ENCODE results near the gene SHROOM4.

The SHROOM4 gene

DNA sequence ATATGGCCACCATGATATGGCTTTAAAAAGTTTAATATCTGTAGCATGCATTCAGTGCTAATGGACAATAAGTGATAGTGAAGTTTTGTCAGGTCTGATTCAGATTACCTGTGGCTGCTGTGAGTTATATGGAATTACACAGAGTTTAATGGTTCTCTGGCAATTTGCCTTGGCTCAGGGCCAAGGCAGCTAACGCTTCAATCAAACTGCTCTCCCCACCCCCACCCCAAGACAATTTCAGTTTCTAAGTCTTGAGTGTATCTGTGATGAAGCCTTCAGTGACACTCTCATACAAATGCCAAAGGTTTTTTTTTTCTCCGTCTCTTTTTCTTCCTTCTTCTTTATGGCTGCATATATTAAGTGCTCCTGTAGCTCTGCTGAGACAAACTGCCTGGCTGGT lies 106.6 kb downstream of the SHROOM4 start:
- no peak for DNase-seq

DNA sequence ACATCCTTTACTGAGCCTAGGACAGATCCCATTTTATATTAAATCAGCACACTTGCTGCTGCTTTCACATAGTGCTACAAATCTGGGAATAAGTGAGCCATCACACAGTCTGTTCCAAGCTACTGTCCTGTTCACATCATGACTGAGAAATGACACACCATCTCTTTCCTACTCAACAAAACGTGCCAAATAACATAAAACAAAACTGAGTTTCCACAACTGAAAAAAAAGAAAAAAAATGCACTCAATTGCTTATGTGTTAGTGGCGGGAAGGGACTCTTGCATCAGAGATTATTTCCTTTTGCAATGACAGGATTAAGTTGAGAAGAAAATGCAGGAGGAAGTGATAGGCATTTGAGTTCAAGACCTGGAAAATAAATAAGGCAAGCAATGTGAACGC lies 109.0 kb downstream of the SHROOM4 start:
- DNase-seq = no peak

DNA sequence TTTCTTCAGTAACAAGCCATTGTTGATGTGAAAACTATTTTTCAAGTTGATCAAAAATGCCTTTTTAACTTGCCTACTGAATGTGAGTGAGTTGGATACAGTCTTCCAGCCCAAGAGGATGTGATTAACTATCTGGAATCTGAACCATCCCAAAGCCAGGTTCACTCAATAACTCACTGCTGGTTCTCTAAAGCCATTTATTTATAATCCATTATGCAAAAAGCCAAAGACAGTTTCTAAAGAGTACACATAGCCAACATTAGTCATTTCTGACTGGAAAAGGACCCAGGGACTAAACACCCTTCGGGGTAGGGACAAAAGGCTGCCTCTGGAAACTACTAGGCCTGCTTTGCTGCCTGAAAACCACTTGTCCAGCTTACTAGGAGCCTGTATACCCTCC lies 109.6 kb downstream of the SHROOM4 start:
- DNase-seq = no peak

DNA sequence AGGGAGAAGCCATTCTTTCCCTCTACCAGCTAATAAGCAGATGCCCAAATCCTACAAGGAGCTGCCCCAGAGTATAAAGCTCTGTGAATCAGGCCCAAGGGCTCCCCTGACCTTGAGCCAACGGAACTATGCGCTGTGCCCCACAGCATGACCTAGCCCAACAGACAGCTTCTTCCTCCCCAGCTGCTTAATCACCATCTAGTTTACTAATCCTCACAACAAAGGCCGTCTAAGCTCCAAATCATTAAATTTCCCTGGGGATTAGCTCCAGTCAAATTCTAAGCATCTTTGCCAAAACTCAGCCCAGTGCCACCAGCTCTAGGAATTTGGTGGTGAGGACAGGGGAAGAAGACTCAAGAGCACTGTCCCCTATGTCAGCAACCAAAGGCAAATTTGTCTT lies 113.1 kb downstream of the SHROOM4 start:
- no peak for DNase-seq

DNA sequence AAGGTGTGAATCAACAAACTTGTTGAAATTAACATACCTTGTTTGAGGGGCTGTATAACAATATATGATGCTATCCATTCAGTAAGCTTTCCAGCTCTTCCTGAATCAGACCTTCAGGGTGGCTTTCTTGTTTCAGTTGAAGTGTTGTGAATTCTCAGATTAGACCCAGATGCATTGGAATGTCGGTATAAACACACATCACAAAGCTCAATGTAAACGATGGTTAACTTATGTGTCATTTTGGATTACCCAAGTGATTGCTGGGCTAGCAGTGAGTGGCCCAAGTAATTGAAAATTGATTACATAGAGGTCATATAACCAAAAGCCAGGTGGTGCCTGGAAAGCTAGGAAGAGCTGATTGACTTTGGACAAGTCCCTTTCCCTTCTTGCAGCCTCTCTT lies 115.0 kb downstream of the SHROOM4 start:
- no peak for DNase-seq

DNA sequence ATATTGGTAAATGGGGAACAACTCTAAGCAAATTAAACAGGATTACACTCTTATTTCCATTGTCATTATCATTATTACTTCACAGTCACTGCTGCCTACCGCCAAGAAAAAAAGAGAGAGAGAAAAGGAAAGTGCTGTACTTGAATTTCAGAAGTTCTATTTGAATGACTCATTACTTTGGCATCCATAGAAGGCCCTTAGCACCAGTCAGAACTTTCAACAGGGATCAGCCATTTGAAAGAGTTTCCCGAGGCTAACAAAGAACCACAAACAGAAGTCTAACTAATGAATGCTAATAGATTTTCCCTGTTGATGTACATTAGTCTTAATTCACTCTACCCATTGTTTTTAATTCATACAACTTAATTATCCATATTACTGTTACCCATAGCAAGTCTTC lies 116.3 kb downstream of the SHROOM4 start:
- no peak for DNase-seq

DNA sequence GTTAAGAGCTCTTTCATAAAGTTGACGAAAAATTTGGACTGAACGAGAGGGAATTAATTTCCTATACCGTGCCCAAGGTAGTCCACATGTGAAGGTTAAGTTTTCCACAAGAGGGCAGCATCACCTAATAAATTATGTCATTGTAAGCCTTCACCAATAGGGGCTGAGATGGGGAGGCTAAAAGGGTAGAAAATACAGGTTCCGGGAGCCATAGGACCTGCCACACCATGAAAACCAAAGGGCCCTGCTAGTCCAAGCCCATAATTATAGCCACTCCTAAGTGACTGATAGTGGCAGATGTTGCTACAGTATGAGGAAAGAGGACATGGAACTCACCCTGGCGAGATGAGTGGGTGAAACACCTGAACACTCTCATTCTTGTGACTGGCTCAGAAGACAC lies 122.2 kb downstream of the SHROOM4 start:
- DNase-seq = peak; percentile 1

DNA sequence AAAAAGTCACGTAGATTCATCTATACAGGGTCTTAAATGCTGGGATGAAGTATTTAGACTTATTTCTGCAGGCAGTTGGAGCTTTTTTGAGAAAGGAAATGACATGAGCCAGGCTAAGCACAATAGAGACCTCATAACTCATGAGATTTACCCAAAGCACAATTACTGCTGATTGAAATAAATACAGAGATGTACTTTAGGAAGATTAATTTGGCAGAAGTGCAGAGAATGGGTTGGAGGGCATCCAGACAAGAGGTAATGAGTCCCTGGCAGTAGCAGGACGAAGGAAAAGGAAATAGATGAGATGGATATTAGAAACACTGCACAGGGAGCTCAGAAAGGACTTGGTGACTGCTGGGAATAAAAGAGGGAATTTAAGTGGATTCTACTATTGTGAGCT lies 129.1 kb downstream of the SHROOM4 start:
- DNase-seq = no peak

DNA sequence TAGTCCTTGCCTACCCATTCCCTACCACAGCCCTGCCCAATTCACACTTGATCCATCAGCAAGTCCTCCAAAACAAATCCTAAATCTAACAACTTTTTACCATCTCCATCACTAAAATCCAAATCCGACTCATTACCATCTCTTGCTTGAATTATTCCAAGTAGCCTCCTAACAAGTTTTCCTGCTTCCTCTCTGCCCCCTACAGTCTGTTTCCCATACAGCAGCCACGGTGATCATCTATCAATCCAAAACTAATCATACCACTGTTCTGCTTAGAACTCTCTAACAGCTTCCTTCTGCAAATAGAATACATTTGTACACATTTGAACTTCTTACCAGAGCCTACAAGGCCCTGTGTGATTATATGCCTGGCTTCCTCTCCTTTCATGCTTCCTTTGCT lies 133.0 kb downstream of the SHROOM4 start:
- DNase-seq = no peak

DNA sequence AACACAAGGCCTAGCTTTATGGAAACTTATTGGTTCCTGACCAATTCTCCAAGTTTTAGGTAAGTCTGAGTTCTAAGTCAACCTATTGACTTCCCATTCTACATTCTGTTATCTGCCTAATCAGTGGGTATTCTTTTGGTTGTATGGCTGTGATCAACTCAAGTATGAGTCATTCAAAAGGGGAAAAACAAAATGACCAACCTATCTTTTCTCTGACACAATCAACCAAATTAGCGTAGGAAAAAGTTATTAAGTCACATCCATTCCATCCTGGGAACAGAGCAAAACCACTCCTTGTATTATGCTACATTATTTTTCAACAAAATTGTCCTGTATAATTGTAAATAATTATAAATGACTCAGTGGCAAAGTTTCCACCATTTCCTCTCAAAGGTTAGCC lies 136.2 kb downstream of the SHROOM4 start:
- DNase-seq = no peak

DNA sequence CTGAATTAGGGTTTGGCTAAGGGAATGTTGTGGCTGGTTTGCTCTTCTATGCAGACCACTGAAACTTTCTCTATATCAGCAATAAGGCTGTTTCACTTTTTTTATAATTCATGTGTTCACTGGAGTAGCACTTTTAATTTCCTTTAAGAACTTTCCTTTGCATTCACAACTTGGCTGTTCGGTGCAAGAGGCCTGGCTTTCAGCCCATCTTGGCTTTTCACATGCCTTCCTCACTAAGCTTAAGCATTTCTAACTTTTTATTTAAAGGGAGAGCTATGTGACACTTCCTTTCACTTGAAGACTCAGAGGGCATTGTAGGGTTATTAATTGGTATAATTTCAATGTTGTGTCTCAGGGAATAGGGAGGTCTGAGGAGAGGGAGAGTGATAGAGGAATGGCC lies 142.3 kb downstream of the SHROOM4 start:
- DNase-seq = no peak

DNA sequence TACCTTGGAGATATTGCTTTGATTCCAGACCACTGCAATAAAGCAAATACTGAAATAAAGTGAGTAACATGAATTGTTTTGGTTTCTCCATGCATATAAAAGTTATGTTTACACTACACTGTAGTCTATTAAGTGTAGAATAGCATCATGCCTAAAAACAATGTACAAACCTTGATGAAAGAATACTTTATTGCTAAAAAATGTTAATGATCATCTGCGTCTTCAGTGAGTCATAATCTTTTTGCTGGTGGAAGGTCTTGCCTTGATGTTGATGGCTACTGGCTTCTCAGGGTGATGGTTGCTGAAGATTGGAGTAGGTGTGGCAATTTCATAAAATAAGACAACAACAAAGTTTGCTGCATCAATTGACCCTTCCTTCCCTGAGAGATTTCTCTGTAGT lies 145.1 kb downstream of the SHROOM4 start:
- DNase-seq = no peak

DNA sequence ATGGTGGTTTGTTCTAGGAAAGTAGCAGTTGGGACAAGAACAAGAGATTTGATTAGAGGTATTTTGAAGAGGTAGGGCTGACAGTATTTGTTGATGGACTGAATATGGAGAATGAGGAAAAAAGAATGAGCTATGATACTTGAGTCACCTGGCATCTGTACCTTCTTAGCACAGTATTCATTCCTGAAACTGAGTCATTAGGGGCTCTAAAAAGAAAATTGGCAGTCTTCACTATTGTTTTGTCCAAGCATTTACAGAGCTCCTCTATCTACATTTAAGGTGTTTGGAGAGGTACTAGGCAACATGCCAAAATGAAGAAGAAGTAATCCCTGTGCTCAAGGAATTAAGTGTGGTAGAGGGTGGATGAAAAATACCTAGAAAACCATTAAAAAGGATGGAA lies 165.8 kb downstream of the SHROOM4 start:
- DNase-seq = no peak

DNA sequence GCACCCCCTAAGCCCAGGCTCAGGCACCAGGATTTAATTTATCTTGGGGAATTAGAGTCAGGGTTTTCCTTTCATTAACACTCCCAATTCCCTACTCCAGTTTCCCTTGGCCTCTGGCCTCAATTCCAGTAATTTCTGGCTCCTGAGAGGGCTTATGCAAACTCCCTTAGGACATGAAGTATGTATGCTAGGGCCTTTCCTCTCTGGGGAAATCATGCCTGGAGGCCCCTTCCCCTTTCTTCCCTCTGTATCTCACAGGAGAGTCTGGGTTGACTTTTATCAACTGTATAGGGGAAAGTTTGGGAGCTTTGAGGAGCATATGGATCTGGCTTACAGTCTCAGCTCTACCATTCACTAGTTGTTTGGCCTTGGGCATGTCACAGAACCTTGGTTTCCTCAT lies 169.5 kb downstream of the SHROOM4 start:
- DNase-seq = no peak

DNA sequence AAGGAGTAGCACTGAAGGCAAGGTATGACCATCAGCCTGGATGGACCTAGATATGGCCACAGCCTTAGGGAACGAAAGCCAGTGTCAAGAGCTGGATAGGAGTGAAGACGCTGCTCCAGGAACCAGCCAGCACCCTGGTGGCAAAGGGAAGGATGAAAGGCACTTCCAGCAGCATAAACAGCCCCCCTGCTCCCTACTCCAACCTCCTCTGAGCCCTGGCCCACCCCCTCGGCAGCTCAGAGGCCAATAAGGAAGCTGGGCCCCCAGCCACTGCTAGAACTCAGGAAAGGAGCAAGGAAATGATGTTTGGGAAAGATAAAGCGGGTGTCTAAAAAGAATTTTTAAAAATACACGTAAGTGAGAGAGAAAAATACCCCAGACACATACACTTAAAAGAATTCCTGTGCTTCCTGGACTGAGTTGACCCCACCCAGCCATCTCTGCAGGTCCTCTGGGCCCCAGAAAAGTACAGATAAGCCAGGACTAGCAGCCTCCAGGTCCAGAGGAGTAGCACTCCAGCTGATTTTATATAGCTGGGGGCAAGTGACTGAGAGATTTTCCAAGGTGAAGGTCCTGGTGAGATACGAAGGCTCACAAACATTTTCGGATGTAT lies 170.4 kb downstream of the SHROOM4 start:
- no peak for DNase-seq

DNA sequence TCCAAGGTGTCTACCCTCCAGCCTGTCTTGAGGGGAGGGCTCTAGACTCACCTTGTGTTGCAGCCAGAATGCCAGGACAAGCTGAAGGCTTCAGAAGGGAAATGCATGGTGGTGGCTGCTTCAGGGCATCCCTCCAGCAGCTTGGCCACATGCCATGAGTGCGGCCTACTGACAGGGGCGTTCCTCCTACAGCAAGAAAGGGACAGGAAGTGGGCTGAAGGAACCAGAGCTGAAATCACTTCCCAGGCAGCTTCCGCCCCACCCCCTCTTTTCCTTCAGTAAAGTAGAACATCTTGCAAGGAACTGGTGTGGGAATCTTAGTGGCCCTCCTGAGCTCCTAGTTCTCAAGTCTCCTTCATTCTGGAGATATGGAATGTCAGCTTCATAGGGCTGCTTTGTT lies 175.9 kb downstream of the SHROOM4 start:
- peak; percentile 6 for DNase-seq

DNA sequence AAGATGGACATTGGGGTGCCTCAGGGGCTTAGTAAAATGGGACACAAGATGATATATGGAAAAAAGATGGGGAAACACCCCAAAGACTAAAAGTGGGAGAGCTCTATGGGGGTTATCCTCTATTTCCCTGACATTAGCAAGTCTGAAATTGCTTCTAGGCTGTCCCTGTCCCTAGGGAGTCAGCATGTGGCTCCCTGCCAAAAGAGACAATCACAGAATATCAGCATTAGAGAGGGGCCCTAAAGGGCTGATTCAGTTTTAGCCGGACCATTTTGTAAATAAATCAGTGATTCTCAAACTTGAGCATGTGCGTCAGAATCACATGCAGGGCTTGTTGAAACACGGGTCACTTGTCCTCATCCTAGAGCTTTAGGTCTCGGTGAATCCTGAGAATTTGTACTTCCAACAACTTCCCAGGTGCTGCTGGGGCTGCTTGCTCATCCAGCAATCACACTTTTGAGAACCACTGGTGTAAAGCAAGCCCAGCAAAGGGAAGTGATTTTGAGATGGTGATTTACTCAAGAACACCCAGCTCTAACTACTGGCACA lies 178.1 kb downstream of the SHROOM4 start:
- DNase-seq = no peak

DNA sequence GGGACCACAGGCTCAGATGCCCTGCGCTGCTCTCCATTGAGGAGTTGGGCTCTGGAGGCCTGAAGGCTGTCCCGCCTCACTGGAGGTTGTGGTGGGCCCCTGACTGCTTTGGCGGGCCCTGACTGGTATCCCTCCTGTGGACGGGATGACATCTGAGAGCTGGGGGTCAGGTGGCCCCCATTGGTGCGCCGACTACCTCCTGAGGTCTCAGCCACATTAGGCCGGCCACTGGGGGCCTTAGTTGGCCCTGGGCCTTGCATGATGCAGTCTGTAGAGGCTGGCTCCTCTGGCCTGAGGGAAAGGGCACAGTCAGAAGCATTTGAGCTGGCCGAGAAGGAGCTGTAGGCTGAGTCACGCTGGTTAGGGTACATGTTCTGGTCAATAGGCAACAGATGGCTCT lies 178.8 kb downstream of the SHROOM4 start:
- no peak for DNase-seq

DNA sequence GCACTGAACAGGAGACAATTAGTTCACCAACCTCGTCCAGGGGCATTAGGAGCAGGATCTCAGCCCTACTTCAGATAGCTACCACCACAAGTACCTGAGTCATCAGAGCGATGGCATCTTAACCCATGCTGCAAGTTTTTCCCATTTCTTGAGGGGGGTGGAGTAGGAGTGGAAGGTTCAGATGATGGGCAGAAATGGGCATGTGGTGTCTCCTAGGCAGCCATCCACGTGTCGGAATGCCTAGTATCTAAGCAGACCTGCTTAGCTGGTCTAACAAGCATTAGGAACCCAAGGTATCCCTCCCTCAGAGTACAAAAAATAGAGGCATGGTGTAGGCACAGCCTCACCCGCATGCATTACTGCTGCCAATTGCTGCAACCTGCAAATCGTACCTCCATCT lies 184.2 kb downstream of the SHROOM4 start:
- DNase-seq = no peak

DNA sequence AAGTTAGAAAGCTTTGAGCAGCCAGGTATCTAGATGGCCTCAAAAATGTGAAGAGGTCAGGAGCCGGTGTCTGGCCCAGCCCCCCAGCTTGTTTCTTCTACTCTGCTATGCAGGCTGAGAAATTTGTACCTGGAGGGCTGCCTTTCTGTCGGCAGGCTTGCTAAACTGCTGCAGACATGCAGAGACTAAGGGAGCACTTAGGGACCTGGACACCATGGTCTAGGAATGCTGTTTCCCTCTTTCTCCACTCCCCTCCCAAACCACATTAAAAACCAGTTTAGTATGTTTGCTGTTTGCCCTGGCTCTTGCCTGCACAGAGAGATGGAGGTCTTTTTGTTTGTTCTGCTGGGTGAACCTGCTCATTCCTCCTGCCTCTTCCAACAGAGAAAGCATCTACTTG lies 186.3 kb downstream of the SHROOM4 start:
- DNase-seq = no peak

DNA sequence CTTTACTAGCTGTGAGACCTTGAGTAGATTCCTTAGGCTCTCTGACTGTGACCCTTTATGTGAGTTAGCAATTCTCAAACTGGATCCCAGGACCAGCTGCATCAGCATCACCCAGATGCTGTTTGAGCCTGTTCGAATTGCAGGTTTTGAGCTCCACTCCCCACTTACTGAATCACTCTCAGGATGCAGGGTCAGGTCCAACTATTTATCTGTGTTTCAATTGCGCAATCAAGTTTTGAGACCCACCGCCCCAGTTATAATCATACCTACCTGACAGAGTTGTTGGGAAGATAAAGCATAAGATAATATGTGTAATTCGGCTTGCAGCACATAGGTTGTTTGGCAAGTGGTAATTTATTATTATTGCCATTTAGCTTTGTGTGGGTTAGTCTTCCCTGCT lies 187.6 kb downstream of the SHROOM4 start:
- no peak for DNase-seq

DNA sequence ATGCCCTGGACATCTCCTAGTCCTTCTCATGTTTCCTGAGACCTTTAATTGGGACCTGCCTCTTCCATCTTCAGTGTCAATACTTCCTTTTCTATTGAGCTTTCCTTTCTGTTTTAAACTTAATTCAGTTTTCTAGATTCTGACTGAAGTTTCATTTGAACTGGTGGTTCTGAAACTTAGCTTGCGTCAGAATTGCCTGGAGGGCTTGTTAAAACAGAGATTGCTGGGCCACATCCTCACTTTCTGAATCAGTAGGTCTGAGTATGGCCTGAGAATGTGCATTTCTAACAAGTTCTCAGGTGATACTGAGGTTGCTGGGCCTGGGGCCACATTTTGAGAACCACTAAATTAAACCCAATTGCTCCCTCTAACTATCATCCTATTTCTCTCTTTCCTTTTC lies 191.2 kb downstream of the SHROOM4 start:
- DNase-seq = no peak

DNA sequence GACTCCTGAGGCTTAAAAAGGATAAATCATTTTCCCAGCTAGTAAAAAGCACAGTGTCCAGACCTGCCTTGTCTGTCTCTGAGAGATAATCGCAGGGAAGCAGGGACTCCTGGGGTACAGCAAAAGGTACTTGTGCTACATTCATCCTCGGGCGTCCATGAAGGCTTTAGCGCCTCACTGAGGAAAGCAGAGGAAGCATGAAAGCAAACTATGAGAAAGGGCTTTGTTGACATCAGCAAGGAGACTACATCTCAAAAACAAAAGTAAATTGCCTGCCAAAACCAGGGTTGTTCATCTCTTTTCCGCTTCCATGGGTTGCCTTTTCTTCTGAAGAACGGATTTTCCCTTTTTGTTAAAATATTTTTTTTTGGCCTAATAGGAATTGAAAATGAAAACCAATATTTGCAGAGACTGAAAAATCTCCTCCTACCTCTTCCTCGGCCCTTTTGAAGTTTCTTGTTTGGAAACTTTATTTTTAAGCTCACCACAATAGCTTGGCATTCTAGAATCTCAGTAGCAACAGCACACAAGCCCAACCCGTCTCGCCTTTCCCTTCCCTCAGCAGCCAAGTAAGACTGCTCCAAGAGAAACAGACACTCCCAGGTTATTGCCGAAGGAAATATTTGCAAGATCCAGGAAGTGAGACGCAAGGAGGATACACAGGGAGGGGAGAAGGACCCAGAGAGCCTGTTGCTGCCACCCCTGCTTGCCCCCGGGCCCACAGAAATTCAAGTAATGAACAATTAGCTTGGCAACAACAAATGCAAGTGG lies 195.0 kb downstream of the SHROOM4 start:
- DNase-seq = no peak

DNA sequence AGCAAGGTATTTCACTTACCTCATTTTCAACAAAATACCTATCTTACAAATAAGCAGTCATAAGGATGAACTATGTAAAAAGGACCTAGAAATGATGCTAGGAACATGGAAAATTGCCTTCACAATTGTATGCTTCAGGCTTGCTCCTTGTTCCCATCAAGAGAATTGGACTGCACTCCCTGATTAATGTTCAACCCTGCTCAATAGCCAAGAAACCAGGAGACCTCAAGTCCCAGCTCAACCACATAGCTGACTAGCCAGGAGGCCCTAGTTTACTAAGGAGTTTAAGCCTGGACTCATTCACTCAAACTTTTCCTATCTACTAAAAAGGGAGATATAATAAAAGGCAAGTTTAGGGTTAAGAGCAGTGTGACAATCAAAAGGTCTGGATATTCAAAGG lies 196.8 kb downstream of the SHROOM4 start:
- no peak for DNase-seq

Data from stimulated activated CD4-positive, alpha-beta T cell treated with anti-CD3 and anti-CD28 coated beads, Interleukin-15, amount 100 ng/mL, for 24 hours (primary cell).